ENCODE data around the gene GLS. TPM values are rescaled to one million over a fixed set of nuclear protein-coding genes. Genes with fewer than 3 reads are reported as not detected.
"Not testable (repeated sequence)": the region's sequence is repeated elsewhere in the genome, so short reads cannot be mapped to it uniquely, and the experiment has no call there.

GLS gene
- total RNA-seq, 2 donors from 2014 or later = 50.5 to 72.3 TPM

DNA sequence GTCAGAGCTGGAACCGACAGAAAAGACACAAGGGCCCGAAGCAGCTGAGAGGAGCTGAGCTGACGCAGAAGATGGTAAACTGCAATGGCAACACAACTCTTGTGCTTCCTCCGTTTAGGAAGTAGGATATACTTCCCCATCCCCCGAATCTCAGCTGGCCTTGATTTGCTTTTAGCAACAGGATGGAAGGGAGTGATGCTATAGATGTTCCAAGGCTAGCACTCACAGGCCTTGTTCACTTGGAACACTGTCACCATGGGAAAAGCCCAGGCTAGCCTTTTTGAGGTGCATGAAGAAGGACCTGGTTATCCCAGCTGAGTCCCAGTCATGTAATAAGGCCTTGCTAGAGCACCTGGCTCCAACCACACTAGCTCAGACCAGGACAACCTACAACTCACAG is 107.3 kb downstream of the GLS start:
- no peak for DNase-seq
- Histone ChIP-seq H3K9me3 (no peaks in the 10 kb centered on the region), H3K4me3 (no peak overlapping the region), H3K27ac (no peak overlapping the region), H3K4me1 (no peaks in the 10 kb centered on the region), H3K27me3 (no peaks in the 10 kb centered on the region), H3K9ac (ENCODE audit: low read depth in 2 of 2, low read length in 2 of 2) (no peak overlapping the region), H3K36me3 (peaks cover 45% of the 10 kb centered on the region)
- TF ChIP-seq CTCF (IDR thresholded peaks at IDR 0.05) = no peak
- intact Hi-C loops (cut with DNase I) = no loop called here

DNA sequence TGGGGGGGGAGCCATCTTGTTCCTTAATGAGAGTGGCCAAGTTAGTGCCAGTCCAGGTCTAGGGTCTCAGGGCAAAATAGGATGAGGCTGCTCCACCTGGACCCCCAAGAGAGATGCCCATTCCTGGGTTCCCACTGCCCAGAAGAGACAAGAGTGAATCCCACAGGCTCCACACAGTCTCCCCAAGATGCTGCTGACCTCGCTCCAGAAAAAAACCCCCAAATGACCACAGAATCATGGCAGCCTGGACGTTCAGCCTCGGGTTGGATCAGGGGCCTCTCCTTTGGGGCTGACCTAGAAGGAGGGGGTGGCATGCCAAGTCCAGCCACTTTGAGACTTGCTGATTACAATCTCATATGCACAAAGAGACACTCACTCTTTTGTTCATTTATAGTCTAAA is 108.3 kb downstream of the GLS start:
- intact Hi-C loops (cut with DNase I) = no loop called here
- Histone ChIP-seq H3K36me3 (peaks cover 38% of the 10 kb centered on the region), H3K9ac (ENCODE audit: low read depth in 2 of 2, low read length in 2 of 2) (no peak overlapping the region), H3K4me1 (no peaks in the 10 kb centered on the region), H3K9me3 (no peaks in the 10 kb centered on the region), H3K27me3 (no peaks in the 10 kb centered on the region), H3K27ac (no peak overlapping the region), H3K4me3 (no peak overlapping the region)
- no peak for TF ChIP-seq CTCF (IDR thresholded peaks at IDR 0.05)
- DNase-seq = no peak

GRCh38 chr2:190990132-190990531 is 109.5 kb downstream of the GLS start:
- no peaks in the 10 kb centered on the region for H3K9me3 ChIP-seq
- no peaks in the 10 kb centered on the region for H3K27me3 ChIP-seq
- no peak overlapping the region for H3K4me3 ChIP-seq
- H3K4me1 ChIP-seq = no peaks in the 10 kb centered on the region
- no peak overlapping the region for H3K27ac ChIP-seq
- DNase-seq = no peak
- TF ChIP-seq CTCF (IDR thresholded peaks at IDR 0.05) = no peak
- peaks cover 40% of the 10 kb centered on the region for H3K36me3 ChIP-seq
- no peak overlapping the region for H3K9ac ChIP-seq (ENCODE audit: low read depth in 2 of 2, low read length in 2 of 2)
- intact Hi-C loops (cut with DNase I) = no loop called here

- H3K4me1 ChIP-seq = no peaks in the 10 kb centered on the region
- intact Hi-C loops (cut with DNase I) = no loop called here
- DNase-seq = no peak
- peaks cover 50% of the 10 kb centered on the region for H3K36me3 ChIP-seq
- H3K27me3 ChIP-seq = no peaks in the 10 kb centered on the region
- H3K9ac ChIP-seq (ENCODE audit: low read depth in 2 of 2, low read length in 2 of 2) = no peak overlapping the region
- no peaks in the 10 kb centered on the region for H3K9me3 ChIP-seq
- TF ChIP-seq CTCF (IDR thresholded peaks at IDR 0.05) = no peak
- no peak overlapping the region for H3K4me3 ChIP-seq
- no peak overlapping the region for H3K27ac ChIP-seq
These were observed 112.6 kb downstream of the GLS start for GRCh38 chr2:190993292-190993643.

DNA sequence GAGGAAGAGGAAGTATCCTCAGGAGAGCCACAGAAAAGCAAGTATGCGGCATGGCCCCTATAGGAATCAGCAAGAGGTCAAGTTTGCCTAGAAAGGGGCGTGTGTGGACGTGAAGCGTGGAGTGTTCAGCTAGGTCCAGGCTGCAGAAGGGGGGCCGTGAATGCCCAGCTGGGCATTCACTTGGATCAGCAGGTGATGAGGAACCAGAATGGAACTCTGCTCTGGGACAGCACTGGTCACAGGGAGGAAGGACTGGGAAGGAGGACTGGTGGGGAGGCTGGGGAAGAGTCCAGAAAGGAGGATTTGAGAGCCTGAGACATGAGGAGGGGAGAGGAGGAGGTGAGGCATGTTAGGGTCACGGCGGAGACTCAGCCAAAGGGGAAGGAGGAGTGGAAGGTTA is 113.5 kb downstream of the GLS start:
- no peak overlapping the region for H3K9ac ChIP-seq (ENCODE audit: low read depth in 2 of 2, low read length in 2 of 2)
- DNase-seq = no peak
- H3K36me3 ChIP-seq = peaks cover 55% of the 10 kb centered on the region
- H3K27me3 ChIP-seq = no peaks in the 10 kb centered on the region
- no peak overlapping the region for H3K4me3 ChIP-seq
- intact Hi-C loops (cut with DNase I) = no loop called here
- no peak overlapping the region for H3K27ac ChIP-seq
- no peaks in the 10 kb centered on the region for H3K4me1 ChIP-seq
- H3K9me3 ChIP-seq = no peaks in the 10 kb centered on the region
- no peak for TF ChIP-seq CTCF (IDR thresholded peaks at IDR 0.05)

GRCh38 chr2:190995315-190995714 is 114.7 kb downstream of the GLS start:
- H3K27me3 ChIP-seq; H3K9ac ChIP-seq (ENCODE audit: low read depth in 2 of 2, low read length in 2 of 2); H3K4me3 ChIP-seq; H3K4me1 ChIP-seq; H3K9me3 ChIP-seq; intact Hi-C loops (cut with DNase I); H3K27ac ChIP-seq; DNase-seq: not testable (repeated sequence)
- peaks cover 55% of the 10 kb centered on the region for H3K36me3 ChIP-seq
